ENCODE measurements around the gene GMCL1. TPM values are rescaled to one million over a fixed set of nuclear protein-coding genes. Genes with fewer than 3 reads are reported as not detected.
"Not testable (repeated sequence)": the region's sequence is repeated elsewhere in the genome, so short reads cannot be mapped to it uniquely, and the experiment has no call there.

The GMCL1 gene
- total and polyA plus RNA-seq, 9 of the 15 experiments (the other 6 are each of a cell fraction or from before 2014, with no cell fraction given), result 7.0 to 27.3 (median 15.4) TPM

GRCh38 chr2:69893684-69894551 is 64.5 kb downstream of the GMCL1 start, which contains the start of gene SNRNP27 (continued):
- TF ChIP-seq CREB3 (tag; conservative IDR thresholded peaks at IDR 0.05; ENCODE audit: low read depth) (0 out of 2 replicates have a peak, but pooled peaks have one; percentile 53), NUFIP1 (IDR thresholded peaks at IDR 0.05; ENCODE audit: partially characterized antibody) (no peak), ZNF644 (tag; IDR thresholded peaks at IDR 0.05; ENCODE audit: low read depth) (peak; percentile 54; the same call in 1 of the 2 replicates)

- POLR2A ChIA-PET, result interaction anchor here (0.6 to 2.5 kb wide), 4 partner anchors 8 to 346 kb away, joined by 3 to 17 read pairs (median 4); partner anchors contain the start of gene MXD1
Measured at GRCh38 chr2:69894737-69895136, 65.3 kb downstream of the GMCL1 start.

More at GRCh38 chr2:69894737-69895136, 65.3 kb downstream of the GMCL1 start:
- TF ChIP-seq KAT7 (CRISPR knock-in tag; IDR thresholded peaks at IDR 0.05; ENCODE audit: borderline replicate concordance), result 0 out of 2 replicates have a peak, but pooled peaks have one; percentile 7
- H3K9me3 ChIP-seq (replicated peaks; ENCODE audit: control insufficient read depth, insufficient read depth, low read depth, low read length); CTCF ChIA-PET (ENCODE audit: low intra/inter-chr PET ratio); in situ Hi-C loops (cut with MboI); H3K9me1 ChIP-seq (ENCODE audit: control insufficient read depth, insufficient read depth, low read length); H3K27ac ChIP-seq (ENCODE audit: extremely low read depth, low read depth, low read length); DNase-seq (ENCODE audit: extremely low read depth in 1 of 4, low spot score in 3 of 4); H3K4me1 ChIP-seq (replicated peaks in 1 of 2; ENCODE audit: control insufficient read depth in 2 of 2, insufficient read depth in 2 of 2, low read length in 2 of 2); BruUV-seq (replicated peaks); H3K27me3 ChIP-seq (ENCODE audit: control insufficient read depth in 2 of 2, insufficient read depth in 2 of 2, low read length in 2 of 2); FAIRE-seq; H4K20me1 ChIP-seq (replicated peaks; ENCODE audit: control insufficient read depth, insufficient read depth, low read length); H2AFZ ChIP-seq (ENCODE audit: low read depth, low read length): not testable (repeated sequence)
- WGBS (ENCODE audit: insufficient coverage, low coverage, missing lambda C conversion rate), result 28% methylated on average over 18 of the region's 23 CpGs
- intact Hi-C loops (cut with micrococcal nuclease), result loop anchor here (5.0 to 10.0 kb wide), 2 partner anchors 70 to 172 kb away; partner anchors contain the start of gene GMCL1
- Histone ChIP-seq H3K79me2 (ENCODE audit: control insufficient read depth, insufficient read depth, low read length) (peaks cover 18% of the 10 kb centered on the region), H3K36me3 (ENCODE audit: control insufficient read depth, insufficient read depth, low read length) (peaks cover 39% of the 10 kb centered on the region), H3K9ac (ENCODE audit: insufficient read depth in 1 of 2, low read depth in 2 of 2, low read length in 2 of 2) (peak overlapping the region; percentile 88 to 89), H3K4me3 (peak overlapping the region; percentile 68), H3K4me2 (ENCODE audit: insufficient read depth, low read length) (peak overlapping the region; percentile 89)
- peak; percentile 48 for ATAC-seq
